Testis (tissue), 2 donors: Measurements from ENCODE around the gene MEOX1.

Source experiments
- CTCF ChIP-seq, 3 experiments: fragments of 450-650 bp in 2 of 3; fragments of 200-600 bp in 1 of 3; sonication (generic) in 1 of 3; IDR thresholded peaks; one replicate each; pipeline ENCODE4 v1.5.1; 2016 to 2019; ENCODE audit warnings: antibody characterized with exemption in 3 of 3, mild to moderate bottlenecking in 2 of 3, moderate library complexity in 1 of 3
- POLR2A ChIP-seq: fragments of 450-650 bp; IDR thresholded peaks from one replicate; pipeline ENCODE4 v1.6.1; 2017; ENCODE audit warnings: antibody characterized with exemption, mild to moderate bottlenecking, moderate library complexity

GRCh38 chr17:43671031-43671692 is 9.4 kb upstream of the MEOX1 start:
- TF ChIP-seq POLR2A: no peak
- TF ChIP-seq CTCF (IDR thresholded peaks at IDR 0.05): no peak
